Measurements from ENCODE around the gene MYT1. TPM values are rescaled to one million over a fixed set of nuclear protein-coding genes. Genes with fewer than 3 reads are reported as not detected.
A peak's percentile ranks its signal among the peaks of the same experiment; 100 is the strongest.

MYT1 gene
- total and polyA plus RNA-seq, 2 of the 8 experiments (the other 6 are each of a cell fraction or from before 2014, with no cell fraction given) = 0.63 to 2.0 TPM

- H3K56ac ChIP-seq (replicated peaks; ENCODE audit: insufficient read length, low read depth, low read length) = no peak overlapping the region
- no peaks in the 10 kb centered on the region for H3K36me3 ChIP-seq (ENCODE audit: control insufficient read depth in 2 of 4, insufficient read depth in 4 of 4, low read length in 3 of 4)
- H4K20me1 ChIP-seq (replicated peaks in 1 of 2; ENCODE audit: control insufficient read depth in 1 of 2, insufficient read depth in 2 of 2, low read length in 2 of 2) = peaks cover 0 to 2% of the 10 kb centered on the region in 2 experiments
- WGBS, 2 experiments (ENCODE audit: extremely low coverage in 1 of 2, insufficient coverage in 1 of 2, insufficient read length in 1 of 2, insufficient replicate concordance in 2 of 2, low coverage in 1 of 2, low lambda C conversion rate in 2 of 2, missing lambda C conversion rate in 1 of 2) = 25% methylated on average over 33 of the region's 33 CpGs; no CpG with 5 or more reads in 1 of the 2 experiments
- H2BK120ac ChIP-seq (replicated peaks; ENCODE audit: low read depth, low read length) = no peak overlapping the region
- peaks cover 4 to 11% (median 10%) of the 10 kb centered on the region in 4 experiments; a peak in 6 of 7 replicates for H3K27me3 ChIP-seq (replicated peaks in 1 of 4; ENCODE audit: control insufficient read depth in 3 of 4, extremely low read depth in 1 of 4, insufficient read depth in 3 of 4, low read length in 3 of 4)
- H2AFZ ChIP-seq (ENCODE audit: low read length) = no peak overlapping the region
- H3K79me2 ChIP-seq (ENCODE audit: control insufficient read depth in 1 of 2, insufficient read depth in 2 of 2, low read length in 2 of 2) = no peaks in the 10 kb centered on the region
- no peaks in the 10 kb centered on the region for H3K79me1 ChIP-seq (ENCODE audit: low read depth, low read length)
- ChIA-PET CTCF (ENCODE audit: partially characterized antibody) (interaction anchor here (0.6 to 2.3 kb wide), 7 partner anchors 14 to 62 kb away, joined by 3 to 7 read pairs (median 4); no protein-coding TSS in a partner anchor), POLR2A (ENCODE audit: partially characterized antibody) (interaction anchor here (1.0 to 1.4 kb wide), 3 partner anchors 11 to 99 kb away, joined by 3 to 4 read pairs (median 4); no protein-coding TSS in a partner anchor)
- peak overlapping the region; percentile 41 to 53 for H3K4me2 ChIP-seq (ENCODE audit: insufficient read depth in 1 of 2, low read depth in 2 of 2, low read length in 2 of 2)
- no peaks in the 10 kb centered on the region for H3K9me3 ChIP-seq (ENCODE audit: insufficient read depth in 2 of 2, low read depth in 1 of 2, low read length in 1 of 2)
- H3K4me3 ChIP-seq (ENCODE audit: extremely low read depth in 1 of 4, insufficient read depth in 2 of 4, low read depth in 3 of 4, low read length in 4 of 4) = peak overlapping the region in 1 of 4 experiments; percentile 49; a peak in 4 of 8 replicates
- H2AK5ac ChIP-seq (ENCODE audit: low read depth, low read length) = no peak overlapping the region
- H4K8ac ChIP-seq (ENCODE audit: extremely low read depth, insufficient read depth, low read length) = no peak overlapping the region; the same call in 1 of the 2 replicates
- H3K4ac ChIP-seq (replicated peaks; ENCODE audit: insufficient read length, low read depth, low read length) = no peak overlapping the region
- no peak overlapping the region for H2BK12ac ChIP-seq (ENCODE audit: low read depth, low read length)
- no peak overlapping the region for H3K27ac ChIP-seq (ENCODE audit: low read depth, low read length)
- H3K23me2 ChIP-seq (ENCODE audit: low read depth, low read length) = no peaks in the 10 kb centered on the region
- no peak overlapping the region for H2BK15ac ChIP-seq (ENCODE audit: low read length)
- no peak overlapping the region for H4K5ac ChIP-seq (ENCODE audit: insufficient read length, low read depth, low read length)
- H3K4me1 ChIP-seq (replicated peaks in 1 of 4; ENCODE audit: control insufficient read depth in 3 of 4, insufficient read depth in 4 of 4, low read length in 3 of 4) = peaks cover 6 to 28% (median 20%) of the 10 kb centered on the region in 4 experiments
- no peak overlapping the region for H2BK20ac ChIP-seq (ENCODE audit: low read length)
- FAIRE-seq (peak; percentile 42), DNase-seq (ENCODE audit: low read depth in 1 of 2, low spot score in 2 of 2) (peak; percentile 47 to 85)
- no peak overlapping the region for H3K18ac ChIP-seq (ENCODE audit: extremely low read depth, low read length)
- no peak overlapping the region for H3K9ac ChIP-seq (replicated peaks in 1 of 4; ENCODE audit: extremely low read depth in 1 of 4, low read depth in 3 of 4, low read length in 3 of 4)
- no peak overlapping the region for H3K14ac ChIP-seq (ENCODE audit: insufficient read length)
- H3K23ac ChIP-seq (ENCODE audit: insufficient read length) = no peak overlapping the region
- H4K91ac ChIP-seq (replicated peaks; ENCODE audit: insufficient read length, low read length) = no peak overlapping the region
- no peak overlapping the region for H2BK5ac ChIP-seq (ENCODE audit: low read depth, low read length)
- peak; percentile 95 to 97; a peak in 3 of 4 replicates for TF ChIP-seq SIN3A (conservative IDR thresholded peaks at IDR 0.05 in 1 of 2, IDR thresholded peaks at IDR 0.05 in 1 of 2; ENCODE audit: low read depth in 1 of 2, low read length in 2 of 2)
- no peak for TF ChIP-seq ZNF274 (IDR thresholded peaks at IDR 0.05; ENCODE audit: borderline replicate concordance, extremely low read depth, low read length)
- TF ChIP-seq JUN (IDR thresholded peaks at IDR 0.05; ENCODE audit: low read depth, low read length) = no peak
- peak; percentile 37 for TF ChIP-seq EZH2 (IDR thresholded peaks at IDR 0.05; ENCODE audit: low read depth, low read length, severe bottlenecking)
- peak; percentile 1 to 25; a peak in 2 of 4 replicates for TF ChIP-seq RAD21 (IDR thresholded peaks at IDR 0.05 in 1 of 2, conservative IDR thresholded peaks at IDR 0.05 in 1 of 2; ENCODE audit: low read depth in 2 of 2, low read length in 2 of 2)
- TF ChIP-seq HDAC2 (IDR thresholded peaks at IDR 0.05; ENCODE audit: borderline replicate concordance in 1 of 2, low read depth in 2 of 2, low read length in 2 of 2) = peak in 1 of 2 experiments; percentile 85; a peak in 2 of 4 replicates
- no peak for TF ChIP-seq MAFK (IDR thresholded peaks at IDR 0.05; ENCODE audit: low read depth, low read length)
- TF ChIP-seq SIRT6 (IDR thresholded peaks at IDR 0.05; ENCODE audit: low read length) = no peak
- TF ChIP-seq ASH2L (IDR thresholded peaks at IDR 0.05; ENCODE audit: low read length) = peak; percentile 36
- no peak for TF ChIP-seq YY1 (IDR thresholded peaks at IDR 0.05; ENCODE audit: low read depth, low read length)
Measured at GRCh38 chr20:64161356-64162238, 2.7 kb upstream of the MYT1 start.

Data from H1 (cell line).